Measurements from ENCODE around the gene RHOT2.
A peak's percentile ranks its signal among the peaks of the same experiment; 100 is the strongest.

The RHOT2 gene

GRCh38 chr16:717450-718245 is 49.7 kb downstream of the RHOT2 start:
- TF ChIP-seq CTCF (conservative IDR thresholded peaks at IDR 0.05) (no peak), ZFX (IDR thresholded peaks at IDR 0.05) (no peak)
- H3K27ac ChIP-seq: no peak overlapping the region

- no peak overlapping the region; the same call in 1 of the 2 replicates for H3K27ac ChIP-seq
- no peak for TF ChIP-seq ZFX (IDR thresholded peaks at IDR 0.05)
- TF ChIP-seq CTCF (conservative IDR thresholded peaks at IDR 0.05): no peak
These were observed 50.5 kb downstream of the RHOT2 start for GRCh38 chr16:718389-718788.

GRCh38 chr16:718922-719321 is 51.0 kb downstream of the RHOT2 start:
- TF ChIP-seq ZFX (IDR thresholded peaks at IDR 0.05) (no peak), CTCF (conservative IDR thresholded peaks at IDR 0.05) (no peak)
- H3K27ac ChIP-seq: peak overlapping the region; percentile 100; the same call in 1 of the 2 replicates

GRCh38 chr16:719815-720446 is 52.0 kb downstream of the RHOT2 start:
- TF ChIP-seq CTCF (conservative IDR thresholded peaks at IDR 0.05): peak; percentile 32
- no peak for TF ChIP-seq ZFX (IDR thresholded peaks at IDR 0.05)
- H3K27ac ChIP-seq: peak overlapping the region; percentile 100

- H3K27ac ChIP-seq: peak overlapping the region; percentile 100
- TF ChIP-seq CTCF (conservative IDR thresholded peaks at IDR 0.05) (no peak), ZFX (IDR thresholded peaks at IDR 0.05) (no peak)
These were observed 52.6 kb downstream of the RHOT2 start for GRCh38 chr16:720447-720989.

GRCh38 chr16:720990-721764 is 53.2 kb downstream of the RHOT2 start, which contains the start of gene ANTKMT:
TSS of gene ANTKMT (plus strand) at chr16:721146. CDS start at chr16:721275, 129 bp downstream.
- no peak for TF ChIP-seq CTCF (conservative IDR thresholded peaks at IDR 0.05)
- peak; percentile 46 for TF ChIP-seq ZFX (IDR thresholded peaks at IDR 0.05)
- H3K27ac ChIP-seq: peak within 1 kb of the TSS; percentile 100
